NCI-H82 (cell line): Measurements from ENCODE around the gene EBF4.
A peak's percentile ranks its signal among the peaks of the same experiment; 100 is the strongest.

Experiments
- DNase-seq: peaks from one replicate; lab custom pipeline; 2025; lab: John Stamatoyannopoulos, UW

EBF4 gene

GRCh38 chr20:2700913-2701620 lies 8.5 kb downstream of the EBF4 start:
- DNase-seq: no peak

GRCh38 chr20:2701671-2702081 lies 9.1 kb downstream of the EBF4 start:
- DNase-seq: peak; percentile 19

GRCh38 chr20:2703716-2704475 lies 11.3 kb downstream of the EBF4 start:
- no peak for DNase-seq

GRCh38 chr20:2705931-2706645 lies 13.5 kb downstream of the EBF4 start:
- DNase-seq: no peak

GRCh38 chr20:2706688-2707352 lies 14.2 kb downstream of the EBF4 start:
- no peak for DNase-seq

DNA sequence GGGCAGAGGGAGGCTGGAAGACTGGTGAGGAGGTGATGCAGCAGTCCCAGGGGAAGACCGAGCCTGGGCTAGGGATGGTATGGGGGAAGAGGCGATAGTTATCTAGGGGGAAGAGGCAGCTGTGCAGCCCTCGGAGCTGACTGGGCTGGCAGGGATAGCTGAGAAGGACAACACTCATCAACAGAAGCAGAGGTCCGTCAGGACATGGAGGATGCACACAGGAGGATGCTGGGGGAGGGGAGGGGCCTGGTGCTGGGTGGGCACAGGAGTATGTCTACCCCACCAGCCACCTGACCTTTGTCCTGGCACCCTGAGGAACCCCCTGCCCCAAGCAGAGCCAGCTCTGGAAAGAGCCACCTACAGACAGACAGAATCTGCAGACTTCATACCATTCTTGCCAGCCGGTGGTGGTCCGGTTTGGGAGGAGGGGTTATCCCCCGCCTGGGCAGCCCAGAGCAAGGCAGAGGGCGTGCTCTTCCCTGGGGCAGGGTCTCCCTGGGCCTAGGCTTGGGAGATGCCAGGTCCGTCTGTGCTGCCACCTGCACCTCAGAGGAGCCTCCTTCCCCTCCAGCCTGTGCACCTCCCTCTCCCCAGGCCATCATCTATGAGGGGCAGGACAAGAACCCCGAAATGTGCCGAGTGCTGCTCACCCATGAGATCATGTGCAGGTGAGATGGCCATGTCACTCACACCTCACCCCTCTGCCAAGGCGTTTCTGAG lies 14.9 kb downstream of the EBF4 start:
- no peak for DNase-seq

GRCh38 chr20:2708073-2708415 lies 15.5 kb downstream of the EBF4 start:
- DNase-seq: peak; percentile 83

DNA sequence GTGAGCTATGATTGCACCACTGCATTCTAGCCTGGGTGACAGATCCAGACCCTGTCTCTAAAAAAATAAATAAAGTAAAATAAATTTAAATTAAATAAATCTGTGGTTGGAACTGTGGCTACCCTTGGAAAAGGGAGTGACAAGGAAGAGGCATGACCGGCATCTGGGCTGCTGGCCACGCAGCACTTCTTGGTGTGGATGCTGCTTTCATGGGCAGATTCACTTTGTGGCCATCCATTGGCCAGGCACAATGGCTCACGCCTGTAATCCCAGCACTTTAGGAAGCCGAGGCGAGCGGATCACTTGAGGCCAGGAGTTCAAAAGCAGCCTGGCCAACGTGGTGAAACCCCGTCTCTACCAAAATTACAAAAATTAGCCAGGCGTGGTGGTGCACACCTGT lies 16.1 kb downstream of the EBF4 start:
- DNase-seq: no peak

DNA sequence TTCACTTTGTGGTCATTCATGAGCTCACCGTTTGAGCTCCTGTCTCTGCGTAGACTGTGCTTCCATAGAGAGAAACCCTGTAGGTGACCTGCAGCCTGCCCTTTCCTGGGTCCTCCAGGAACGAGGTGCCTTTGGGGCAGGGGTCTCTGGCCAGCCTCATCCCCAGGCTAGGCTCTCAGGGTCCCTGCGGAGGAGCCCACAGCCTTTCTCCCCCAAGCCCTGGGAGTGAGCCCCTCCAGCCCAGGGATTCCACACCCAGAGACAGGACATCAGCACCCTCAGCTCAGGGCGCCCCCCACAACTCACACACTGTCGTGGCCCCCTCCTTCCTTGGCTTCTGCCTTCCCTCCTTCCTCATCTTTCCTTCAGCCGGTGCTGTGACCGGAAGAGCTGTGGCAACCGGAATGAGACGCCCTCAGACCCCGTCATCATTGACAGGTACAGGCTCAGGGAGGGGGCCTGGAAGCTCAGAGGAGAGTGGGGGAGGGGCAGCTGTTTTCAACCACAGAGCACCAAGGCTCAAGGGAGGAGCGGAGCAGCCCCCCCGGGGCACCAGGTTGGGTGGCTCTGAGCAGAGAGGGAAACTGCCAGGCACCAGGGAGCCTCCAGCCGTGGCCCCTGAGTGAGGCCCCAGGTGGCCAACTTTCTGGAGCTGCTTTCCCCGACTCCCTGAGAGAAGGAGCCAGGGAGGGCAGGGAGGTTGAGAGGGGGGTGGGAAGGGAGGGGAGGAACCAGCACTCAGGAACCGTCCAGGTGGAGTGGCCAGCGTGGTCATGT lies 16.8 kb downstream of the EBF4 start:
- DNase-seq: no peak

DNA sequence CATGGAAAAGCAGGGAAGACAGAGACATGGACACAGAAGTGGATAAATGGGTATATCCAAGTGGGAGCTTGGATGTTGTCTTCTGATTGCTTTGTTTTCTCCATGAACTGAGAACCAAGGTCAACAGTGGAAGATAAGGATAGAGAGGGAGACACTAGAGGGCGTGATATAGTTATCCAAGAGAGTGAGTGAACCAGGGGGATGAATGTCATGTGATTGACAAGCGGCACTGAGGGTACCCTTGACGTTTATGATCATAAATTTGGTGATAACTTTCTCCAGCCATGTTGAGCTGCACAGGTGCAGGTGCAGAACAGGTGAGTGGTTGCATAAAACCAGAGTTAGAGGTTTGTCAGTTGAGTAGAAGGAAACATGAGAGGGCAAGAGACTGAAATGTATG lies 20.7 kb downstream of the EBF4 start:
- DNase-seq: peak; percentile 55

- no peak for DNase-seq
Observed at GRCh38 chr20:2729251-2729713, 36.7 kb downstream of the EBF4 start.

DNA sequence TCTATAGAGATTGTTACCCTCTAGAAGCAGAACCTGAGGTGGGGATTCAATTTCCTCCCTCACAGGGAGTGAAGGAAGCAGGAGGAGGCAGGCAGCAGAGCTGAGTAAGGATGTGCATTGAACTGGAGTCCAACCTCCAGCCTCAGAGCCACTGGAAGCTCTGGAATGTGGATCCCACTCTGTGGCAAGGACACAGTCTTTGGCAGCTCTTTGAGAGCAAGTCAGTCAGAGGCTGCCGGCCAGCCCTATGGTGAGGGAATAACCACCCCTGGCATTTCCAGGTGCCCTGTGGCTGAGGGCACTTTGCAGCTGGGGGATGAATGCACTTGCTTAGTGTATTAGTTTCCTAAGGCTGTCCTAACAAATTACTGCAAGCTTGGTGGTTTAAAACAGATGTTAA lies 37.2 kb downstream of the EBF4 start:
- DNase-seq: no peak

- no peak for DNase-seq
Observed at GRCh38 chr20:2734899-2735298, 42.3 kb downstream of the EBF4 start.

- no peak for DNase-seq
Observed at GRCh38 chr20:2736441-2736840, 43.9 kb downstream of the EBF4 start.

DNA sequence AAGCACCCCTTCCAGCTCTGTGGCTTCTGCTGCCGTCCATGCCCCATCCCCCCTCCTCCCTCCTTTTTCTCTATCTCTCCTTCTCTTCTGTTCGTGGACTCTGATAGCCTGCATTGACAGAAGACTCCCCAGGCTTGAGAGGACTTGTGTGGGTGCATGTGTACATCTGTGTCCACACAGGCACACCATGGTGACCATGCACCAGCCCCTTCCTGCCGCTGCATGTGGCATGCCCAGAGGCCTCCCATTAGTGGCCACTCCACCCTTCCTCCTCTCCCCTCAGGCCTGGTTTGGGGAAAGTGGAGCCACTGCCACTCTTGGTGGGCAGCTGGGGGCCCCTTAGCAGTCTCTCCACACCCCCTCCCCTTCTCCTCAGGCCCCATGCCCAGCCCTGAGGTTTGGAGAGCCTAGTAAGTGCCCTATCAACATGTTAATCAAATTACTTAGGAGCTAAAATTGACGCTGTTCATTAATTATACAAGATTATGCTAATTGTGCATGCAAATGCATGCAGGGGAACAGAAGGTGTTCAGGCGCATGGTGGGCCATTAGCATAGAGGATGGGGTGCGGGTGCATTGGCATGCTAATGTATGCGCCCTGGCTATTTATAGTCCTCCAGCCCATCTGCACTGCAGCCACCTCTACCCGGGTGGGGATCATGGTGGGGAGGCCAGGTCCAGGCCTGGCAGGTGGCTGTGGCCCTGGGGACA lies 45.9 kb downstream of the EBF4 start:
- no peak for DNase-seq

DNA sequence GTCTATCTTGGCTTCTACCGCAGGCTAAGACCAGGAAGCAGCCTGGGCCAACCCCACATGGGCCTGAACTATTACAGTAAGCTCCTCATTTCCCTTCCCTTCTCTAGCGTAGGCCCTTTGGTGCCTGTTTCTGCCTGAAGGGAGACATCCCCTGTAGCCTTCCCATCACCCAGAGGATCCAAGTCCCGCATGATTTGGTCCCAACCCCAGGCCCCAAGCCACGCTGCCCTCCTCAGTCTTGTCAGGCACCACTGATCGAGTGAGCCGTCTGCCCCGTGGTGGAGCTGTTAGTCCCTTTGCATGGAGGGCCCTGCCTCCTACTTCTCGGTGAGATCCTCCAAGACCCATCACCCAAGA lies 46.4 kb downstream of the EBF4 start:
- DNase-seq: no peak

DNA sequence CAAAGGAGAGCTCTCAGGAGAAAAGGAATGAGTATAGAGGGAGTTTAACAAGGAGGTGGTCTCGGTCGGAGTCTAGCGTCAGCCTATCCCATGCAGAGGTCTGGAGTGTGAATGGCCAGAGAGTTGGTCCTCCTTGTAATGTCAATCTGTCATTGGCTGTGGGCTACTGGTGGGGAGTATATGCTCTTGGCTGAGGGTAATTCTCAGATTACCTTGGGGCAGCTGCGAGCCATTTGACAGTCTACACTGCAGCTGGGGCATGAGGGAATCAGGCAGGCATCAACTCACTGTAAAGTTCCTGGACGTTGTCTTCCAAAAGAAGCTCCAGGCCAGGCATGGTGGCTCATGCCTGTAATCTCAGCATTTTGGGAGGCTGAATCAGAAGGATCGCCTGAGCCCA lies 48.1 kb downstream of the EBF4 start:
- DNase-seq: peak; percentile 28

DNA sequence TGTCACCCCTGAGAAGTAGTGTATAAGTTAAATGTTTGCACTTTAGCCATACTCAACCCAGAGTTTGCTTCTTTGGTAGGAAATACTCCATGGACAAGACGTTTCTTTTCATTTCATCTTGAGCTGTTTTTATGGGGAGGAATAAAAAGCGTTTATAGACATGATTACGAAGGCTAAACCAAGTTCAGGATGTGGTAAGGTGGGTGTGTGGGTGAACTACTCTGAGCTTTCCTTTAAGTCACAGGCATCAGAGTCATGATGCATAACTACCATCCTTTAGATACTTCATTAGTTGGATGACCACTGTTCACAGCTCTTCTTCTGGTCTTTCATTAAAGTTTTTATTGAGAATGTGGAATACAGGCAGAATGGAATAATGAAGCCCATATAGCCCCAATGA lies 48.9 kb downstream of the EBF4 start:
- DNase-seq: no peak

GRCh38 chr20:2741881-2742280 lies 49.3 kb downstream of the EBF4 start:
- DNase-seq: no peak

DNA sequence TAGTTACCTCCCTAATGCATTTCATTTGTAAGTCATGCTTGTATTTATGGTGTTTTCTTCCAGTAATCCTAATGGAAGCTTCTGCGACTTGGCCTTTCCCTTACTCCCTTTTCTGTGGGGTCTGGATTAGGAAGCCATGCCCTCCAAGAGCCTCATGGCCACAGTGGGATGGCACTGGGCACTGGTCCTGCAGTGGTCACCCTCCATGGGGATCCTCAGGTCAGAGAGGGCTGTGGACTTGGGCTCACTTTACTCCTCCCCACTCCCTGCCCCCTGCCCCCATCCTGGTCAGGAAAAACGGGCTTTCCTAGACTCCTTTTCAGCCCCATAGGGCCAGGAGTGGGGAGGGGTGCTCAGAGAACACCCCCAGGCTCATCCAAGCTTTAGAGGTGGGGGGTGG lies 49.9 kb downstream of the EBF4 start:
- DNase-seq: no peak
